Loucy (cell line): Measurements from ENCODE around the gene FUBP1.

Experiments
- H2AFZ ChIP-seq: fragments of 200-600 bp; sonication (generic); 2 replicates; pipeline ENCODE4 v1.6.0; 2016; ENCODE audit warnings: antibody characterized with exemption, mild to moderate bottlenecking, low read length, moderate library complexity
- H3F3A ChIP-seq: fragments of 200-600 bp; 2 replicates; pipeline ENCODE4 v1.6.0; 2016; ENCODE audit warnings: antibody characterized with exemption, low read depth, mild to moderate bottlenecking
- H3K27me3 ChIP-seq: fragments of 200-600 bp; sonication (generic); 2 replicates; pipeline ENCODE4 v1.6.1; 2014; ENCODE audit warnings: low read length, mild to moderate bottlenecking; ENCODE audit not compliant: insufficient read depth, poor library complexity, severe bottlenecking
- H3K36me3 ChIP-seq: fragments of 200-600 bp; sonication (generic); 2 replicates; pipeline ENCODE4 v1.6.1; 2016; ENCODE audit warnings: low read length; ENCODE audit not compliant: insufficient read depth
- H3K4me1 ChIP-seq: fragments of 200-600 bp; sonication (generic); 2 replicates; pipeline ENCODE4 v1.5.1; 2014; ENCODE audit warnings: low read length, mild to moderate bottlenecking; ENCODE audit not compliant: insufficient read depth, poor library complexity, severe bottlenecking
- H3K4me2 ChIP-seq: fragments of 200-600 bp; sonication (generic); 2 replicates; pipeline ENCODE4 v1.6.0; 2014; ENCODE audit warnings: antibody characterized with exemption, low read length, low read depth, mild to moderate bottlenecking; ENCODE audit not compliant: poor library complexity, severe bottlenecking
- H3K4me3 ChIP-seq: fragments of 200-600 bp; sonication (generic); 2 replicates; pipeline ENCODE4 v1.5.1; 2014; ENCODE audit warnings: low read length, mild to moderate bottlenecking, mixed read lengths; ENCODE audit not compliant: poor library complexity, severe bottlenecking
- H3K79me2 ChIP-seq: fragments of 200-600 bp; sonication (generic); 2 replicates; pipeline ENCODE4 v1.6.1; 2014; ENCODE audit warnings: low read length; ENCODE audit not compliant: insufficient read depth
- H3K9ac ChIP-seq: fragments of 200-600 bp; sonication (generic); 2 replicates; pipeline ENCODE4 v1.6.0; 2014; ENCODE audit warnings: mild to moderate bottlenecking, low read depth, low read length, moderate library complexity; ENCODE audit not compliant: poor library complexity, severe bottlenecking
- H3K9me2 ChIP-seq: fragments of 200-600 bp; sonication (generic); replicated peaks from 2 replicates; pipeline ENCODE4 v1.6.1; 2016; ENCODE audit warnings: low read depth, low read length, mixed read lengths
- H3K9me3 ChIP-seq: fragments of 200-600 bp; sonication (generic); 2 replicates; pipeline ENCODE4 v1.6.1; 2014; ENCODE audit warnings: mild to moderate bottlenecking, antibody characterized with exemption, low read length, low read depth; ENCODE audit not compliant: insufficient read depth
- H4K20me1 ChIP-seq: fragments of 200-600 bp; sonication (generic); 2 replicates; pipeline ENCODE4 v1.6.0; 2014; ENCODE audit warnings: antibody characterized with exemption, low read length, mild to moderate bottlenecking; ENCODE audit not compliant: insufficient read depth, poor library complexity, severe bottlenecking
- CTCF ChIP-seq: fragments of 200-600 bp; sonication (generic); conservative IDR thresholded peaks from 2 replicates; pipeline ENCODE4 v1.5.1; 2014; ENCODE audit warnings: mild to moderate bottlenecking, antibody characterized with exemption, low read length
- EZH2phosphoT487 ChIP-seq: fragments of 200-600 bp; IDR thresholded peaks from 2 replicates; pipeline ENCODE4 v1.6.1; 2018; ENCODE audit warnings: antibody characterized with exemption, mild to moderate bottlenecking, moderate library complexity, borderline replicate concordance

FUBP1 gene

GRCh38 chr1:77954521-77954920 is 24.4 kb downstream of the FUBP1 start:
- H3K36me3 ChIP-seq: peaks cover 99% of the 10 kb centered on the region
- TF ChIP-seq EZH2phosphoT487 (no peak), CTCF (no peak)
- peaks cover 68% of the 10 kb centered on the region for H4K20me1 ChIP-seq
- no peaks in the 10 kb centered on the region for H3F3A ChIP-seq
- peaks cover 16% of the 10 kb centered on the region; the same call in 1 of the 2 replicates for H3K79me2 ChIP-seq
- H3K9me2 ChIP-seq: no peaks in the 10 kb centered on the region
- H3K4me3 ChIP-seq: no peak overlapping the region
- peaks cover 4% of the 10 kb centered on the region for H3K4me1 ChIP-seq
- no peaks in the 10 kb centered on the region for H3K9me3 ChIP-seq
- no peaks in the 10 kb centered on the region for H3K27me3 ChIP-seq
- H3K4me2 ChIP-seq: no peak overlapping the region
- no peak overlapping the region for H3K9ac ChIP-seq
- H2AFZ ChIP-seq: no peak overlapping the region

GRCh38 chr1:77953907-77954306 is 25.0 kb downstream of the FUBP1 start:
- H3K4me3 ChIP-seq: no peak overlapping the region
- no peaks in the 10 kb centered on the region for H3K9me3 ChIP-seq
- no peaks in the 10 kb centered on the region for H3K9me2 ChIP-seq
- no peaks in the 10 kb centered on the region for H3F3A ChIP-seq
- H3K4me2 ChIP-seq: no peak overlapping the region
- peaks cover 99% of the 10 kb centered on the region for H3K36me3 ChIP-seq
- TF ChIP-seq CTCF (no peak), EZH2phosphoT487 (no peak)
- no peaks in the 10 kb centered on the region for H3K27me3 ChIP-seq
- peaks cover 10% of the 10 kb centered on the region for H3K4me1 ChIP-seq
- peaks cover 67% of the 10 kb centered on the region for H4K20me1 ChIP-seq
- peaks cover 14% of the 10 kb centered on the region; the same call in 1 of the 2 replicates for H3K79me2 ChIP-seq
- no peak overlapping the region for H2AFZ ChIP-seq
- no peak overlapping the region for H3K9ac ChIP-seq

GRCh38 chr1:77951328-77951727 is 27.5 kb downstream of the FUBP1 start:
- Histone ChIP-seq H3F3A (no peaks in the 10 kb centered on the region), H2AFZ (no peak overlapping the region), H3K4me1 (peaks cover 10% of the 10 kb centered on the region), H3K4me2 (no peak overlapping the region), H3K79me2 (peaks cover 7% of the 10 kb centered on the region; the same call in 1 of the 2 replicates), H3K9me2 (no peaks in the 10 kb centered on the region), H3K27me3 (no peaks in the 10 kb centered on the region), H3K4me3 (no peak overlapping the region), H3K36me3 (peaks cover 99% of the 10 kb centered on the region), H3K9ac (no peak overlapping the region), H3K9me3 (no peaks in the 10 kb centered on the region), H4K20me1 (peaks cover 59% of the 10 kb centered on the region)
- TF ChIP-seq EZH2phosphoT487: no peak
- TF ChIP-seq CTCF: no peak
